NCI-H524 treated with DMSO at 0.1 percent for 48 hours (cell line): ENCODE results near the gene FARP1.
"Not testable (repeated sequence)": the region's sequence is repeated elsewhere in the genome, so short reads cannot be mapped to it uniquely, and the experiment has no call there.

Source experiments
- DNase-seq: peaks from one replicate; lab custom pipeline; 2025; lab: John Stamatoyannopoulos, UW

FARP1 gene

GRCh38 chr13:98228661-98229341, 85.9 kb downstream of the FARP1 start:
- no peak for DNase-seq

GRCh38 chr13:98230762-98231161, 87.9 kb downstream of the FARP1 start:
- DNase-seq = not testable (repeated sequence)

- no peak for DNase-seq
Observed at GRCh38 chr13:98232456-98232855, 89.6 kb downstream of the FARP1 start.

GRCh38 chr13:98233127-98233526, 90.2 kb downstream of the FARP1 start:
- DNase-seq = no peak

- no peak for DNase-seq
Observed at GRCh38 chr13:98234348-98234747, 91.5 kb downstream of the FARP1 start.

- DNase-seq = no peak
Observed at GRCh38 chr13:98236197-98236596, 93.3 kb downstream of the FARP1 start.

- no peak for DNase-seq
Observed at GRCh38 chr13:98237331-98237730, 94.4 kb downstream of the FARP1 start.

GRCh38 chr13:98239162-98240076, 96.5 kb downstream of the FARP1 start:
- DNase-seq = no peak

- DNase-seq = no peak
Observed at GRCh38 chr13:98240135-98240534, 97.2 kb downstream of the FARP1 start.

GRCh38 chr13:98240974-98241373, 98.1 kb downstream of the FARP1 start:
- no peak for DNase-seq

GRCh38 chr13:98241976-98242375, 99.1 kb downstream of the FARP1 start:
- DNase-seq = no peak

- no peak for DNase-seq
Observed at GRCh38 chr13:98242403-98242802, 99.5 kb downstream of the FARP1 start.

GRCh38 chr13:98243929-98244272, 101.0 kb downstream of the FARP1 start:
- DNase-seq = no peak

GRCh38 chr13:98246538-98247172, 103.8 kb downstream of the FARP1 start:
- DNase-seq = no peak

GRCh38 chr13:98251708-98252107, 108.8 kb downstream of the FARP1 start:
- DNase-seq = no peak

- DNase-seq = no peak
Observed at GRCh38 chr13:98252931-98253470, 110.1 kb downstream of the FARP1 start.

- no peak for DNase-seq
Observed at GRCh38 chr13:98253526-98253925, 110.6 kb downstream of the FARP1 start.

GRCh38 chr13:98254513-98254912, 111.6 kb downstream of the FARP1 start:
- DNase-seq = no peak

GRCh38 chr13:98258226-98258625, 115.3 kb downstream of the FARP1 start:
- DNase-seq = no peak

- no peak for DNase-seq
Observed at GRCh38 chr13:98260357-98261164, 117.7 kb downstream of the FARP1 start.

GRCh38 chr13:98261165-98261702, 118.3 kb downstream of the FARP1 start:
- no peak for DNase-seq
